OCI-LY1 (cell line): ENCODE measurements around the gene JAKMIP1.

Source experiments
- H2AFZ ChIP-seq: fragments of 200-600 bp; sonication (generic), shearing (Covaris generic); 2 replicates; pipeline ENCODE4 v1.6.0; 2014; ENCODE audit warnings: antibody characterized with exemption, mild to moderate bottlenecking, low read length
- H3F3A ChIP-seq: fragments of 200-600 bp; sonication (generic), shearing (Covaris generic); 2 replicates; pipeline ENCODE4 v1.6.0; 2014; ENCODE audit warnings: mild to moderate bottlenecking, antibody characterized with exemption, low read length, moderate library complexity; ENCODE audit not compliant: insufficient read depth
- H3K27ac ChIP-seq: fragments of 200-600 bp; sonication (generic); 2 replicates; pipeline ENCODE4 v1.5.1; 2014; ENCODE audit warnings: low read length, mixed run types, mild to moderate bottlenecking, low read depth; ENCODE audit not compliant: poor library complexity, severe bottlenecking
- H3K27me3 ChIP-seq: fragments of 200-600 bp; sonication (generic); 2 replicates; pipeline ENCODE4 v1.6.0; 2014; ENCODE audit warnings: antibody characterized with exemption, mild to moderate bottlenecking, low read length, moderate library complexity; ENCODE audit not compliant: insufficient read depth
- H3K36me3 ChIP-seq: fragments of 200-600 bp; sonication (generic); 2 replicates; pipeline ENCODE4 v1.6.1; 2014; ENCODE audit warnings: mild to moderate bottlenecking, antibody characterized with exemption, low read length, moderate library complexity, mixed read lengths; ENCODE audit not compliant: insufficient read depth
- H3K4me1 ChIP-seq: fragments of 200-600 bp; sonication (generic); 2 replicates; pipeline ENCODE4 v1.5.1; 2014; ENCODE audit warnings: mild to moderate bottlenecking, low read length, moderate library complexity; ENCODE audit not compliant: insufficient read depth, severe bottlenecking
- H3K4me2 ChIP-seq: fragments of 200-600 bp; sonication (generic), shearing (Covaris generic); 2 replicates; pipeline ENCODE4 v1.6.1; 2014; ENCODE audit warnings: low read length
- H3K4me3 ChIP-seq: fragments of 200-600 bp; sonication (generic); 2 replicates; pipeline ENCODE4 v1.5.1; 2014; ENCODE audit warnings: low read length, low read depth, mild to moderate bottlenecking, mixed read lengths; ENCODE audit not compliant: poor library complexity, severe bottlenecking
- H3K79me2 ChIP-seq: fragments of 200-600 bp; shearing (Covaris generic); 2 replicates; pipeline ENCODE4 v1.6.1; 2016; ENCODE audit warnings: mixed run types, low read length, mixed read lengths; ENCODE audit not compliant: insufficient read depth
- H3K9ac ChIP-seq: fragments of 200-600 bp; sonication (generic), shearing (Covaris generic); 2 replicates; pipeline ENCODE4 v1.6.1; 2014; ENCODE audit warnings: mild to moderate bottlenecking, low read length, mixed read lengths
- H3K9me2 ChIP-seq: fragments of 200-600 bp; sonication (generic), shearing (Covaris generic); 2 replicates; pipeline ENCODE4 v1.6.1; 2014; ENCODE audit warnings: low read depth, mild to moderate bottlenecking, low read length, mixed read lengths
- H3K9me3 ChIP-seq: fragments of 200-600 bp; shearing (Covaris generic); 2 replicates; pipeline ENCODE4 v1.6.1; 2014; ENCODE audit warnings: low read length, mixed read lengths
- H4K20me1 ChIP-seq: fragments of 200-600 bp; sonication (generic), shearing (Covaris generic); 2 replicates; pipeline ENCODE4 v1.6.0; 2016; ENCODE audit warnings: mild to moderate bottlenecking, low read length; ENCODE audit not compliant: insufficient read depth
- CTCF ChIP-seq: fragments of 200-600 bp; sonication (generic), shearing (Covaris generic); IDR thresholded peaks from 2 replicates; pipeline ENCODE4 v1.5.1; 2017; ENCODE audit warnings: mild to moderate bottlenecking, antibody characterized with exemption, low read length, moderate library complexity, mixed read lengths
- EZH2 ChIP-seq: fragments of 200-600 bp; sonication (generic), shearing (Covaris generic); IDR thresholded peaks from 2 replicates; pipeline ENCODE4 v1.8.0; 2017; ENCODE audit warnings: borderline replicate concordance, mixed run types, mild to moderate bottlenecking, antibody characterized with exemption, low read length, moderate library complexity, mixed read lengths

Gene JAKMIP1

GRCh38 chr4:5976921-5977320 lies 223.4 kb downstream of the JAKMIP1 start:
- no peak overlapping the region for H3K4me2 ChIP-seq

GRCh38 chr4:5976431-5976830 lies 223.9 kb downstream of the JAKMIP1 start:
- TF ChIP-seq EZH2 (no peak), CTCF (no peak)
- H3K27ac ChIP-seq, result no peak overlapping the region
- no peak overlapping the region for H2AFZ ChIP-seq
- no peak overlapping the region for H3K4me3 ChIP-seq
- no peak overlapping the region for H3K4me2 ChIP-seq
- no peaks in the 10 kb centered on the region for H3K4me1 ChIP-seq
- no peak overlapping the region for H3K9ac ChIP-seq
- no peaks in the 10 kb centered on the region for H3K79me2 ChIP-seq
- no peaks in the 10 kb centered on the region for H4K20me1 ChIP-seq
- H3K9me3 ChIP-seq, result no peaks in the 10 kb centered on the region
- H3K36me3 ChIP-seq, result no peaks in the 10 kb centered on the region
- no peaks in the 10 kb centered on the region for H3K27me3 ChIP-seq
- no peaks in the 10 kb centered on the region for H3K9me2 ChIP-seq
- H3F3A ChIP-seq, result no peaks in the 10 kb centered on the region

More at GRCh38 chr4:5976921-5977320, 223.4 kb downstream of the JAKMIP1 start:
- Histone ChIP-seq H3K9me2 (no peaks in the 10 kb centered on the region), H3K9me3 (no peaks in the 10 kb centered on the region), H3F3A (no peaks in the 10 kb centered on the region), H4K20me1 (no peaks in the 10 kb centered on the region), H3K36me3 (no peaks in the 10 kb centered on the region), H3K4me1 (no peaks in the 10 kb centered on the region), H3K79me2 (no peaks in the 10 kb centered on the region), H3K27ac (no peak overlapping the region), H3K27me3 (no peaks in the 10 kb centered on the region), H2AFZ (no peak overlapping the region), H3K9ac (no peak overlapping the region), H3K4me3 (no peak overlapping the region)
- no peak for TF ChIP-seq CTCF
- TF ChIP-seq EZH2, result no peak
